ENCODE data around the gene HNRNPDL. TPM values are rescaled to one million over a fixed set of nuclear protein-coding genes. Genes with fewer than 3 reads are reported as not detected.

Gene HNRNPDL
- total RNA-seq, 1 donor from 2014 or later = 93.5 TPM

GRCh38 chr4:82458729-82459128, 28.5 kb upstream of the HNRNPDL start:
- peaks cover 31% of the 10 kb centered on the region for H3K36me3 ChIP-seq
- intact Hi-C loops (cut with micrococcal nuclease) = no loop called here
- no peak overlapping the region for H3K27ac ChIP-seq (replicated peaks)
- no peaks in the 10 kb centered on the region for H3K27me3 ChIP-seq (ENCODE audit: low read depth)
- no peak overlapping the region for H3K4me3 ChIP-seq
- H3K4me1 ChIP-seq = peaks cover 8% of the 10 kb centered on the region
- no peak for DNase-seq
- no peaks in the 10 kb centered on the region for H3K9me3 ChIP-seq (replicated peaks)
- no peak for TF ChIP-seq CTCF (IDR thresholded peaks at IDR 0.05; ENCODE audit: borderline replicate concordance)

DNA sequence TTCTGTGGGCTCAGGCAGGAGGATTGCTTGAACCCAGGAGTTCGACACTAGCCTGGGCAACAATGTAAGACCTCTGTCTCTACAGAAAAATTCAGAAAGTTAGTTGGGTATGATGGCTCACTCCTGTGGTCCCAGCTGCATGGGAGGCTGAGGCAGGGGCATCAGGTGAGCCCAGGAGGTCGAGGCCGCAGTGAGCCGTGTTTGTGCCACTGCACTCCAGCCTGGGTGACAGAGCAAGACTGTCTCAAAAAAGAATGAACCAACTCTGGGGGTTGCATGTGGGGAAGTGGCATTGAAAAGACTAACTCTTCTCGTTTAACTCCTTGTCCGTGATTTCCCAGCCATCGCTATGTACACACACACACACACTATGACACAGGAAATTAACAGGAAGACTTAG, 27.0 kb upstream of the HNRNPDL start:
- no peak overlapping the region for H3K4me3 ChIP-seq
- H3K27ac ChIP-seq (replicated peaks) = no peak overlapping the region
- H3K4me1 ChIP-seq = no peaks in the 10 kb centered on the region
- H3K9me3 ChIP-seq (replicated peaks) = no peaks in the 10 kb centered on the region
- H3K36me3 ChIP-seq = peaks cover 42% of the 10 kb centered on the region
- TF ChIP-seq CTCF (IDR thresholded peaks at IDR 0.05; ENCODE audit: borderline replicate concordance) = no peak
- DNase-seq = no peak
- intact Hi-C loops (cut with micrococcal nuclease) = no loop called here
- no peaks in the 10 kb centered on the region for H3K27me3 ChIP-seq (ENCODE audit: low read depth)

GRCh38 chr4:82452026-82452425, 21.8 kb upstream of the HNRNPDL start:
- Histone ChIP-seq H3K36me3 (peaks cover 57% of the 10 kb centered on the region), H3K27ac (replicated peaks) (no peak overlapping the region), H3K27me3 (ENCODE audit: low read depth) (no peaks in the 10 kb centered on the region), H3K4me3 (no peak overlapping the region), H3K4me1 (no peaks in the 10 kb centered on the region), H3K9me3 (replicated peaks) (no peaks in the 10 kb centered on the region)
- TF ChIP-seq CTCF (IDR thresholded peaks at IDR 0.05; ENCODE audit: borderline replicate concordance) = no peak
- no peak for DNase-seq
- intact Hi-C loops (cut with micrococcal nuclease) = no loop called here

DNA sequence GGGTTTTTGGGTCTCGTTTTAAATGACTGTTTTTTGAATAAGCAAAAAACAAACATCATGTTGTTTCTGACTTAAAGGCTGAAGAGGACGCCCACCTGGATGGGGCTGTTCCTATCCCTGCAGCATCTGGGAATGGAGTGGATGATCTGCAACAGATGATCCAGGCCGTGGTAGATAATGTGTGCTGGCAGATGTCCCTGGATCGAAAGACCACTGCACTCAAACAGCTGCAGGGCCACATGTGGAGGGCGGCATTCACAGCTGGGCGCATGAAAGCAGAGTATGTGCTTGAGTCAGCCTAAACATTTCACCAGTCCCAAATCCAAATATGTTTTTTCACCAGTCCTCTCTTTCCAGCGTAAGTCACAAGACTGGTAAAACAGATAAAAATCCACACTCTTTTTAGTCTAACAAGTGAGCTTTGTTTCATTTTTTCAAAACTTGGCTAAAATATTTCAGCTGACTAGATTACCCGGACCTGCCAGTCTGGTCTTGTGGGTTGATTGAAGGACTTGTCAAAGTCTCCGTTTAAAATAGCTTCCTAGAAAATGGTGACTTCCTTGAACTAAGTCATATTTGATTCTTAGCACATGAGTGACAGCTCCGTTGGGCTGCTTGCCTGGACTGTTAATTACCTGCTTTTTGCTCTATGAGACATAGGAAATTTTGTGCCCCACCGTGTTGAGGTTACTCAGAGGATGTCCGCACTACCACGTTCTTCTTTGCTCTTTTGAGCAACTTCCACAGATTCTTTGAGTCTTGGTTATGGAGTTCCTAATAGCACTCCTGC, 20.9 kb upstream of the HNRNPDL start:
- peaks cover 49% of the 10 kb centered on the region for H3K36me3 ChIP-seq
- no peak overlapping the region for H3K27ac ChIP-seq (replicated peaks)
- intact Hi-C loops (cut with micrococcal nuclease) = no loop called here
- H3K9me3 ChIP-seq (replicated peaks) = no peaks in the 10 kb centered on the region
- H3K4me3 ChIP-seq = no peak overlapping the region
- no peak for TF ChIP-seq CTCF (IDR thresholded peaks at IDR 0.05; ENCODE audit: borderline replicate concordance)
- H3K4me1 ChIP-seq = no peaks in the 10 kb centered on the region
- no peaks in the 10 kb centered on the region for H3K27me3 ChIP-seq (ENCODE audit: low read depth)
- no peak for DNase-seq

GRCh38 chr4:82447886-82448285, 17.6 kb upstream of the HNRNPDL start:
- Histone ChIP-seq H3K4me1 (no peaks in the 10 kb centered on the region), H3K27ac (replicated peaks) (no peak overlapping the region), H3K36me3 (peaks cover 40% of the 10 kb centered on the region), H3K4me3 (no peak overlapping the region), H3K9me3 (replicated peaks) (no peaks in the 10 kb centered on the region), H3K27me3 (ENCODE audit: low read depth) (no peaks in the 10 kb centered on the region)
- DNase-seq = no peak
- intact Hi-C loops (cut with micrococcal nuclease) = no loop called here
- TF ChIP-seq CTCF (IDR thresholded peaks at IDR 0.05; ENCODE audit: borderline replicate concordance) = no peak
